ENCODE results near the gene OR6C1.
"Not testable (repeated sequence)": the region's sequence is repeated elsewhere in the genome, so short reads cannot be mapped to it uniquely, and the experiment has no call there.

The OR6C1 gene

DNA sequence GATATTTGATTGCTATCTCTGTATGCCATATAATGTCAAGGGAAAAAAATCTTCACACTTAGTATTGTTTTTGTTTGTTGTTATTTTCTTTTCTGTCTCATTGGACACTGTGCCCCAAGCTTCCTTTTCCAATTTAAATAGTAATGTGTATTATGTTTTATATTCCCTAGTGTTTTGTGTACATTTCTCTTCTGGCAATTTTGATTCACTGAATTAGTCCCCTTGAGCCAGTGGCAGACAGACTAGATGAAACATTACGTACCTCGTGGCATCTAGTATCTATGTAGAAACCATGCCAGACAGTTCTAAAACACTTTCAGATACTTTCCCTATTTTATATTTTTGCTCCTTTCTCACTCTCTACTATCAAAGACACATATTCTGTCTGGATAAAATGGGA, at the start of gene OR6C1:
OR6C1 (plus strand) TSS at position 301 of the 400 bp plus-strand sequence. CDS start 6,257 bp downstream, outside the sequence.
- DNase-seq = no peak

- DNase-seq = no peak
These were observed 33.2 kb upstream of the OR6C1 start for GRCh38 chr12:55280991-55281390.

DNA sequence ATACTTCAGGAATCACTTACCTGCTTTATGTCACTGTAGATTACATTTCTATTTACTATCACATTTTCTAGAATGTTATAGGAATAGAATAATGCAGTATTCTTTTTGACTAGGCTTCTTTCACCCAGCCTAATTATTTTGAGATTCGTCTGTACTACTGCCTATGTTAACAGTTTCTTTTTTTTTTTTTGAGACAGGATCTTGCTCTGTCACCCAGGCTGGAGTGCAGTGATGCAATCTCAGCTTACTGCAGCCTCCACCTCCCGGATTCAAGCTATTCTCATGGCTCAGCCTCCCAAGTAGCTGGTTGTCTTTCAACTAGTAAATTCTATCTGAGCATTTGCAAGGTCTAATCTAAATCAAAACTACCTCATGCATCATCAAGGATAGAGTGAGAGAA, 24.1 kb upstream of the OR6C1 start:
- no peak for DNase-seq

- no peak for DNase-seq
These were observed 17.7 kb upstream of the OR6C1 start, which contains the start of gene OR6C6 for GRCh38 chr12:55296469-55296868. Gene OR6C6 (minus strand): TSS chr12:55296569. CDS start chr12:55295232, 1,337 bp downstream.

- no peak for DNase-seq
These were observed 6.1 kb downstream of the OR6C1 start for GRCh38 chr12:55320201-55320600.

GRCh38 chr12:55325801-55326200, 11.7 kb downstream of the OR6C1 start:
- not testable (repeated sequence) for DNase-seq

- DNase-seq = no peak
These were observed 16.3 kb downstream of the OR6C1 start, which contains the start of gene OR6C3 for GRCh38 chr12:55330446-55330845. Gene OR6C3 (plus strand): TSS chr12:55330746. CDS start chr12:55331701, 955 bp downstream.

DNA sequence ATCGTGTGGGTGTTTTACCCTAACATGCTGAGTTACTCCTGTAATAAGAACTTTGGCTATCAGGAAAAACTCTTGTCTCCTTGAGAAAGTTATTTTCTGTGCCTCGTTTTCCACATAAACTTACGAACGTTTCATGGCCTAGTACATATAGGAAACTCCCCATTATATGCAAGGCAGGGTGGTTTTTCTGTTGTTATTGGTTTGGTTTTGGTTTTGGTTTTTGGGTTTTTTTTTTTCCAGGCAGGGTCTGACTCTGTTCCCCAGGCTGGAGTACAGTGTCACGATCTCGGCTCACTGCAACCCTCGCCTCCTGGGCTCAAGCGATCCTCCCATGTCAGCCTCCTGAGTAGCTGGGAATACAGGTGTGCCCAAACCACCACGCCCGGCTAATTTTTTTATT, 21.9 kb downstream of the OR6C1 start:
- no peak for DNase-seq

DNA sequence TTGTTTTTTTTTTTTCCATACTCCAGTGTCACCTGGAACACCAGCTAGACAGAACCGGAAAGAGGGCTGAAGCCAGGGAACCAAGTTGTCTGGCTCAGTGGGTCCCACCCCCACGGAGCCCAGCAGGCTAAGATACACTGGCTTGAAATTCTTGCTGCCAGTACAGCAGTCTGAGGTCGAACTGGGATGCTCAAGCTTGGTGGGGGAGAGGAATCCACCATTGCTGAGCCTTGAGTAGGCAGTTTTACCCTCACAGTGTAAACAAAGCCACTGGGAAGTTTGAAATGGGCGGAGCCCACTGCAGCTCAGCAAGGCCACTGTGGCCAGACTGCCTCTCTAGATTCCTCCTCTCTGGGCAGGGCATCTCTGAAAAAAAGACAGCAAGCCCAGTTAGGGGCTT, 41.2 kb downstream of the OR6C1 start:
- DNase-seq = not testable (repeated sequence)

- no peak for DNase-seq
These were observed 48.5 kb downstream of the OR6C1 start, which contains the start of gene OR6C75 for GRCh38 chr12:55362675-55363074. Gene OR6C75 (plus strand): TSS chr12:55362975. CDS start chr12:55365111, 2,136 bp downstream.

DNA sequence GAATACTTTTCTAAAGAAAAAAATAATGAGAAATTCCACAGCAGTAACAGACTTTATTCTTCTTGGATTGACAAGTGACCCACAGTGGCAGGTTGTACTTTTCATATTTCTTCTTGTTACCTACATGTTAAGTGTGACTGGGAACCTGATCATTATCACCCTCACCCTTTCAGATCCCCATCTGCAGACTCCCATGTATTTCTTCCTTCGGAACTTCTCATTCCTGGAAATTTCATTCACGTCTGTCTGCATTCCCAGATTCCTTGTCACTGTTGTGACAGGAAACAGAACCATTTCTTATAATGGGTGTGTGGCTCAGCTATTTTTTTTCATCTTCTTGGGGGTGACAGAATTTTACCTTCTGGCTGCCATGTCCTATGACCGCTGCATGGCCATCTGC, 50.9 kb downstream of the OR6C1 start:
- DNase-seq = no peak

Data from stimulated activated CD8-positive, alpha-beta memory T cell treated with anti-CD3 and anti-CD28 coated beads, Interleukin-4, amount 100 ng/mL, for 48 hours (primary cell).